Measurements from ENCODE around the gene ABCD1.

- TF ChIP-seq CTCF (IDR thresholded peaks at IDR 0.05) (no peak), POLR2AphosphoS5 (IDR thresholded peaks at IDR 0.05) (no peak), POLR2A (IDR thresholded peaks at IDR 0.05; ENCODE audit: low read depth) (no peak), EP300 (IDR thresholded peaks at IDR 0.05) (no peak)
Measured at GRCh38 chrX:153734871-153735270, 10.2 kb downstream of the ABCD1 start.

Measured in esophagus muscularis mucosa (tissue), 4 donors.